Measurements from ENCODE around the gene ICA1.

ICA1 gene

DNA sequence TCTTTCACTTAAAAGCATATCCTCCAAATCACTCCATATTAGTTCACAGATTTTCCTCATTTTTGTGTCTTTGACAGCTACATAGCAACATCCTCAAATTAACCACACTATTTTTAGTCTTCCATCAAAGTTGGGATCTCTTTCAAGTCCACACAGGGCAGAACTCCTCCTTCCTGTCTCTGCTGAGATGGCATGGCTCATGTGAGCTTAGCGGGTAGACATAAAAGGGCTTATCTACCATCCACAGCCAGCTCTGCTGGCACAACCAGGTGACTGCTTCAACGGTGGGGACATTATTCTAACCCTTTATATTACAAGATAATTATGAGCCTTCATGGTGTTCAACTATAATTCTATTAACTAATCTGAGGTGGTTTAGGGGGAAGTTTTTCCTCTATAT is 35.5 kb downstream of the ICA1 start:
- DNase-seq = no peak

DNA sequence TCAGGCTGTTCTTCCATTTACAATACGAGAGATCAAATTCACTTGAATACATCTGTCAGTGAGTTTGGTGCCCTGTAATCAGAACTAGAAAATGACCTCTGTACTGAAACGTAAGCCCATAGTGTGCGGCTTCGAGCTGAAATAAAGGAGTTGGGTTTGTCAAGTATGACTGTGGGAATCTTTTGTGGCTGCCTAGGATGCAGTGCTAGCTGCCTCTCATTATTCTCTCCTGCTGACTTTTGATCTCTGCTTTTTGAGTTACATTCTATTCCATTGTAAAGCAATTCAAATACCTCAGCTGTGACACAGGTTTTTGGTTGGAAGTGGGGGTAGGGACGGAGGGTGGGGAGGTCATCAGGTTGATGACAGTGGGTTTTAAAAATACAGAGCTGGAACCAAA is 40.4 kb downstream of the ICA1 start:
- no peak for DNase-seq

DNA sequence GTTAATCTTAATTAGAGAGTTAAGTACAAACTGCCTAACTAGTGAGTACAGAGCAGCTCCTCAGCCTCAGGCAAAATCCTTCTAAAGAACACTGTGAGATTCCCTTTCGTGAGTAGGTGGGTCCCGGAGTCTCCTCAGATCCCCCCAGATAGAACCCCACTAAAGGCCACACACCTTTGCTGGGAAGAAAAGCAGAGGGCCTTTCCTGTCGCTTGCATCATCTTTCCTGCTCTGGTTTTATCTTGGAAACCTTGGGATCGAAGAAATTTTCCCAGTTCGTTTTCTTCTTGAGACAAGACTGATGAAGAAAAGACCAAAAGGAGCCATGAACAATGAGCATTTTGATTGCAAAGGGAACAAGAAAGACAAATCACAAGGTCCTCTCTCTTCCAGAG is 40.9 kb downstream of the ICA1 start:
- DNase-seq = no peak

DNA sequence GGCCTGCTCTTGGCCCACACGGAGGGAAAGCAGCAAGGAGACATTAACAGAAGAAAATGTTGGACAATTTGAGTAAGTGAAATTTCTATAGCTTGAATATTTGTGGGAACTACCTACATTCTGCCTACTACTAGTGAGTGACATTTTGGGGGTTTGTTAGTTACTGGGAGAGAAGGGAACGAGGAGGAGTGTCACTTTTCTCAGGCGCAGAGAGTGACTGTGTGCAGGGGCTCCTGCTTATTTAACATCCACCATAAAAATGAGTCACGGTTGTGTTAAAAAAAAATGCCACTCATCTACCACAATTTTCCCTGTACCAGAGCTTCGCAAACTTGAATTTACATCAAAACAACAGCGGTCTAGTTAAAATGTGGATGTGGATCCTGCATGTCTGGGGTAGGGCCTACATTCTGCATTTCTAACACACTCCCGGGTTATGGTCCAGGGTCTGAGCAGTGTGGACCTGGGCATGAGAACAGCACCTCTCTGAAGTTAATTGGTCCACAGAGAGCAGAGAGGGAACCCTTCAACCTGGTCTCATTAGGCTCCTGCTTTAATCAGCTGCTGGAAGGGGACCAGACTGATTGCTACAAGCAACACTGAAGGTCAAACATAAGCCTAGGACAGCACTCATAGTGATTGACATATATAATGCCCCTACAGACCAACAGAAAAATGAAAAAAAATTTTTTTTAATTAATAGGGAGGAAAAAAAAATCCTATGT is 41.4 kb downstream of the ICA1 start:
- no peak for DNase-seq

DNA sequence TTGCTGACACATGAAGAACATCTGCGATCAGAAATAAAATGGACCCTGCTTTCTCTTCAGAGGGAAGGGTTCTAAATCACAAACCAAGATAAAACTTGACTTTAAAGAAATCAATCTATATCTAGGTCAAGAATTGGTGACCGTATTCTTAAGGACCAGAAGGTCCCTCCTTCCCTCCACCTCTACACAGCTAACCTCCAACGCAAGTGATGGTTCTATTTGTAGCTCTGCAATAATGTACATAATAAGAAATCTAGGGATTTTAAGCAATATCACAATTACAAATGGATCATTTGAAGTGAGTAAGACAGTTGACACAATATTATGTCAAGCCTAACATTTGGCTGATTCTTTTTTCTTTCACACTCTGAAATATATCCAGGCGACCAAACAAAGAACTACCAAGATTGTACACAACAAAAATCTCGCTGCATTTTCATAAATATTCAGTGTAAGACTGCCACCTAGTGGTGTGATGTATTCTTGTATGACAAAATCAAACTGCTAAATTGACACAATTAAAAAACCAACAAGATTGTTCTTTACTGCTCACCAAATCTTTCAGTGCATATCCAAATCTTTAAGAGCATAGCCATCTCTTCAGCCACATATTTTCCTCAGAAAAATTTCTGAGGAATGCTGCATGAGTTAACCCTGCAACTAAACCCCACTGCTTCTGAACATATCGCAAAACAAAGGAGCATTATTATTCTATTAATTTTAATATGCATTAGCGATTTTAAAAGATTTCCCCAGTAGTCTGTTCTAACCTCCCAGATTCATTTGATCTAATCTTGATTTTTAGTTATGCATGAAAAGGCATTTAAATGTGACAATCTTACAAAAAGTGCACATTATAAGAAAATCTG is 44.5 kb downstream of the ICA1 start:
- DNase-seq = peak; percentile 85

DNA sequence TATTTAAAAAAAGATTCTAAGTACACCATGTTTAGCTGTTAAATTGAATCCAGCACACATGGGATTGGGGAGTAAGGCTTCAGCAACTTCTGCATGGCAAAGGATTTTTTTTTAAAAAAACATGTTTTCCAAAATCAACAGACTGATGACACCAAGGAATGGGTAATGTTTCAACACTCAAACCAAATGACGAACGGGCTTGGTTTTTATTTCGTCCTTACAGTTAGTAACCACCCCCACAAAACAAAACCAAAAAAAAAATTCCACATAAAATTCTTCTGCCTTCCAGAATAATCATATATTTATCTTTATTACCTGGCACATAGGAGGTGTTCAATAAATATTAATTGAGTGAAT is 45.7 kb downstream of the ICA1 start:
- no peak for DNase-seq

DNA sequence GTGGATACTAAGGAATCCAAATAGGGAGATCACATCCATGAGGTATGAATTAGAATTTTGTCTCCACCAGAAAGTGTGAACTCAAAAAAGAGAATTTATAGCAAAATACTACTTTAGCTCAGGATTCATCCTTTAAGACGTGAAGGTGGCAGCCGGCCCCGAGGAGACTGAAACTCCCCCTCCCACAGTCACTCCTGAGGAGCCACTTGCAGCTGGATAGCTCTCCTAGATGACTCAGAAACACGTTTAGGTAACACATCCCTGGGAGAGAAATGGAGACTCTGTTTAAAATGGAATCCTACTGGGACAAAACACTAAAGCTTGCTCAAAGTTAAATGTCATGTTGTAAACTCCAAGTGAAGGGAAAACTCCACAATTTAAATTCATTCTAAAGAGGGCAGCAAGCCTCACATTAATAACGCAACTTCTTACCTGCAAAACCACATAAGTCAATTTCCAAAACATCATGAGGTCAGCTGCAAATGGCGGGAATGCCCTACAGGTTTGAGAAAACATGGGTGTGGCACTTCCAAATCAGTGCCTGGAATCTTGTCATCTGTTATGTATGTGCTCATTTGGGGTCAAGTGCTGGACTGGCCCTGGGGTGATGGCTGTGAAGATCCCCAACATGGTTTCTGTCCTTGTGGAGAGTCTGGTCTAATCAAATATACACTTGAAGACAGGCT is 46.2 kb downstream of the ICA1 start:
- DNase-seq = no peak

DNA sequence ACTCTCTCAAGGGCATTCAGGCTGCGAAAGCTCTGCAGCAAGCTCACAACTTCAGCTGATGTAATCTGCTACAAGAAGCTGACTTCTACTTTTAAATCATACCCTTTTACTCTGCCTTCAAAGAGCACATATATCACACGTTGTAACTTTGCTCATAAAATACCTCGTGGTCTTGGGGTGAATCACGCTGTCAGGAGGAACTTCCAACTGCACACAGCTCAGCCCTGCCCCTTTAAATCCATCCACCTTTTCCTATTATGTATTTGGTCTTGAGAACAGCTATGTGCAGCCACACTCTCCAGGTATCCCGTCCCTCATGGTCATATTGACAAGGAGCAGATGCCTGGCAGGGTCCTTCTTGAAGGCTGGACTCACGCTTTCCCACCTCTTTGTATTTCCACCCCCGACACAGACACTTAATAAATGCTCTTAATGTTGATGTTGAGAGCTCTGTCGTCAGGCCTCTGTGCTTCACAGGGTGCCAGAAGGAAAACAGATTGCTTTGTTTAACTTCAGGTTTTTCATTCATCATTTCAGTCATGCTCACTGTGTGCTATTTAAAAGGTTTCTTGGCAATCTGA is 47.6 kb downstream of the ICA1 start:
- DNase-seq = no peak

DNA sequence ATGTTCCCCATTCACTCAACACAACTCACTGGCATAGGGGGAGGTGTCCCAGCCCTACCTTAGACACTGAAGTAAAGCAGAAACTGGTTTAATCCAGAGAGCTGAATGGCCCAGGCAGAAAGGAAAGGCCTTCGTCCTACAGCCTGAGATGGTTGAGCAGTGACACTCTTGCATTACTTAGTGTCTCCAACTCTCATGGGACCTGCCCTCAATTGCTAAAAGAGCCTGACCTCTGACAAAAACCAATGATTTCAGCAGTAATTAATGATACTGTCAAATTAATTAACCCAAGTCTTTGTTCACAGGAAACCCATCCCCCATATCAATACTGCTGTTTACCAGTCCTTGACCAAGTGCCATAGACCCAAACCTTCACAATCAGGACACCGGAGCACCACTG is 48.6 kb downstream of the ICA1 start:
- no peak for DNase-seq

DNA sequence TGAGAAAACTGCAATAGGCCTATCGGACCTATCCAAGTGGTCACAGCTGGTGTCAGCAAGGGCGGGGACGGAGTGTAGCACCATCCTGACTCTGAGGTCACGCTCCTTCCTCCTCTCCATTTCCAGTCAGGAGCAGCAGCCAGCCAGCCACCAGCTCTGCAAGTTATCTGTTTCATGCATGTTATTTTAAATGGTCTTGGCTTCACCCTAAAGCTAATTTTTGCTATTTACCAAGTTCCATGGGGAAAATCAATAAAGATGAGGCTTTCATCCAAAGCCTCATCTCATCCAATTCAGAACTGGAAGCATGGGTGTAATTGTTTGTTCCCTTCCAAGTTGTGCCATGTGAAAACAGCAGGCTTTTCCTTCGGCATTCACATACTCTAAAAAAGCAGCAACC is 49.3 kb downstream of the ICA1 start:
- DNase-seq = no peak

DNA sequence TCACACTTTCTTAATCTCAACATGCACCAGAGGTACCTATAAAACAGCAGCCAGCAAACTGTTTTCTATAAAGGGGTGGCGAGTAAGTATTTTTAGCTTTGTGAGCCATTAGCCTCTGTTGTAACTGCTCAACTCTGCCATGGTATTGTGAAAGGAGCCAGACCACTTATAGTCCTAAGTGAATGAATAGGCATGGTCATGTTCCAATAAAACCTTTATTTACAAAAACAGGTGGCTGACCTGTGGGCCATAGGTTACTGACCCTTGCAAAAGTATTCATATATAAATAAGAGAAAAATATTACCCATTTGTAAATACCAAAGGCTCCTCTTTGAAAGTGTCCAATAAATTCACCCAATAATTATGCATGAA is 50.3 kb downstream of the ICA1 start:
- no peak for DNase-seq

DNA sequence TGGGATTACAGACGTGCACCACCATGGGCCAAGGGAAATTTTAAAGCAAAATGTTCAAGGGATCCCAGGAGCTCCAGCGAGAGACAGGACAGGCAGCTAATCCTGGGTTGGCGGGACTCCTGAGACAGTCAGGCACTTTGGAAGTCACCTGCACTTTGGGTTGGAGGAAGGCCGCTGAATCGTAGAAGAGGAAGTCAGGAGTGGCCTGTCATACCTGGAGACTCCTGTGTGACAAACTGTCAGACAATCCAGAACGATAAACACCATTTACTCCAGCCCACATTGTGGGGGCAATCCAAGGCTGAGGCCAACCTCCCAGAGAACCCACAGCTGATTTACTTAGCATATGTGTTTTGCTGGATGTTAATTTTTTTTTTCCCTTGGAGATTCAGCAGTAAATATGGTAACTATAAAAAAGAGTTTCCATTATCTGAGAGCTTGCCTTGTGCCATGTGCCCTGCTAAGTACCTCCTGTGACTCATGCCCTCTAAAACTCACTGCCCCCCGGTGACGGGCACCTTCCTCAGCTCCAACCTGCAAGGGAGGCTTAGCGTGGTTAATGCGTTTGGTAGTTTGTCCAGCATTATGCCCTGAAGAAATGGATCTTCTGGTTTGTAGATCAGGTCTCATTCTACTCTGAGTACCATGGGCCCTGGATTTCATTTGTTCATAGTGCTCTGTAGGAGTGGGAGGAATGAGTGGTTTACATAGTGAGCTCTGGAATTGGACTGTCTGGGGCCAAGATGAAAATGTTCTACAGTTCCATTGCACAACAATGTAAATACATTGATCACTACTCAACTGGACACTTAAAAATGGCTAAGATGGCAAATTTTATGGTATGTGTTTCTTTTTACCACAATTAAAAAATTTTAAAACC is 50.9 kb downstream of the ICA1 start:
- no peak for DNase-seq

DNA sequence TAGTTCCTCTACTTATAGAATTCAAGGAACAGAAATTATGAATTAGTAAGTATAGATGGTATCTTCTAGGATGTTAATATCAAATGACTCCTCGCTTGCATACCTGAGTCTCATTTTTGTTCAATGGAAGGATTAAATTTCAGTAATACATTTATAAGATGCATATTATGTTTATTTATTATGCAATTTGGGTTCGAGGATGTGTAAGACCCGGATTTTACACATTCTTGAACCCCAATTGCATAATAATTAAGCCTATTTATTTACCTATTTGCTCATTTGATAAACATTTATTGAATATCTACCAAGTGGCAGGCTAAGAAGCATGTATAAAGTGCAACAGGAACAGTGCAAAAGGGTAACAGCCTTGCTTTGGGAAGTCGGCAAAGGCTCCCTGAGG is 52.6 kb downstream of the ICA1 start:
- DNase-seq = no peak

DNA sequence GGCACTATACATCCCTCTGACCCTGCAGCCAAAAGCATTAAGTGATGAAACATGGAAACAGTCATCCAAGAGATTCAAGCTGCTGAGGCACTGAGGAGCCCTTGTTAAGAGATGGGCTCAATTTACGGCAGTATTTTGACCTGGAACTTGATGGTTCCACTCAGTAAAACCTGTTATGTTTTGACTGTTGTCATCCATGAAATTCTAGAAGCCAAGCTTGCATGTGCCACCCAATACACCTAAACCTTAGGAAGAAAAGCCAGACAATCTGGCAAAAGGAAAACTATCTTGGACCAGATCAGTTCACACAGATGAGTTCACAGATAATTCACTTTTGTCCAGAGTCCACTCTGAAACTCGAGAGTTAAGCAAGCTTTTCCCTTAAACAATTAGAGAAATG is 53.2 kb downstream of the ICA1 start:
- DNase-seq = no peak

DNA sequence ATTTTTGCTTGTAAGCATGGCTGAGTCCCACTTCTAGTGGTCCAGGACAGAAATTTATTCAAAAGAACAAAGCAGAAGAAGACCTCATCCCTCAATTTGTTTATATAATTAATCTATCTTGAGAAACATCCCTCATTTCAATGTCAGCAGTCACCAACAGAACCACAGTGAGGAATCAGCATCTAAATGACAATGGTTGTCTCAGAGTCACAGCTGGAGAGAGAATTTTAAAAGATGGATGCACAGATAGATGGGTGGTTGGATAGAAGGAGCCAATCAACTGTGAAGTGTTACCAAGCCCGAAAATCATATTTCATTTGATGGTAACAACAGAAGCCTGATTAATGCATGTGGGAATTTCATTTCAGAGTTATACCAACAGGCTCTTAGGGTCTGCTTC is 55.0 kb downstream of the ICA1 start:
- no peak for DNase-seq

DNA sequence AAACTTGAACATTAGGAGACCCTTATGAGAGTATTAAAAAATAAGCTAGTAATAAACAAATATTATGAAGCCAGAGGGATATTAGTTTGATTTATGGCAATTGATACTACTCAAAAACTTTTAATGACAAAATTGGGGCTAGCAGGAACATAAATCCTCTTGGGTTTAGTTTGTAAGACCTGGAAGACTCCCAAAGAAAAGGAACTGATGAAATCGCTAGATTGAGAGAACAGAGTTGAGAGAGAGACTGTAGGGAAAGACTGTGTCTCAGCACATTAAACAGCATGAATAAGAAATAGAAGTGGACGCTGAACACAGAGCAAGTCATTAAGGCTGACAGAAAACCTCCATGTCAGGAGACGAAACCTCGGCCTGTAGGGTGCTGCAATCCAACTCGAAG is 56.4 kb downstream of the ICA1 start:
- DNase-seq = no peak

DNA sequence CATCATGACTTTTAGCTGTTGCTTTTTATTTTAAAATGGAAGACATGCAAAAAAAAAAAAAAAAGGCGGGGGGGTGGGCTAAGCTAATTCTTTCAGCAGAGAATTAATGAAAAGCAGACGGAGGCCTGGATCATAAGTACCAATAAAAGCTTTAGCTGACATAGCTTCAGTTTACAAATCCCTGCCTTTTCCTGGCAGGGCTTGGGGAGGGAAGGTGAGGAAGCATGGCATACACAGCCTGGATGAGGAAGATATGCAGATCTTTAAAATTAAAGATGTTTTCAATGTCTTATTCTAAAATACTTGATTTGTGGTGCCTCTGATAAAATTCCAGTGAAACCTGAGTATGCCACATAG is 57.0 kb downstream of the ICA1 start:
- no peak for DNase-seq

DNA sequence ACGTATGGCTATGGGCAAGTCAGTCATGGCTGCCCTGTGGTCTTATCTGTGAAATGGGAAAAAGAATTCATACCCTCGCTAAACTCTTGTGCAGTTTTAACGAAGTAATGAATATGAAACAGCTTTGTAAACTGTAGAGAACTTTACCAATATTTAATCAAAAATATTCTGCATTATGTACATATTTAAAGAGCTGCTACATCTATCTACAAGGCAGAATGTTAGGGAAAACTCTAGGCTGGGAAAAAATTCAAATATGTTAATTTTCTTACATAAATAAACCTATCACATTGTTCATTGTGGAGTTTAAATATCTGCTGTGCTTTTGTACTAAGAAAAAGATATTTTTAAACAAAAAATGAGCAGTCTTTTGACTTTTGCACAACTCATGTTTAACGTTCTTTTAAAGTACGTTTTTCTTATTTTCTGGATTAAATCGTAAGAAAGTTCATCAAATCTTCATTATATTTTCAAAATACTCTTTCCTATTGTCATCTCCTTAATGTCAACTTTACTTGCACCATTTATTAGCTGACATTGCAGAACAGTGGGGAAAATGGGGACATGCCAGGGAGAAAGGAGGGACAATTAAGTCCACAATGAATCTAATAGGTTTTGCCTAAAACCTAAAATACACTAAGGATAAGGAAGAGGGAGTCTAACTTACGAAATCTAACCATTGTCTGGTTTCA is 57.5 kb downstream of the ICA1 start:
- DNase-seq = no peak

DNA sequence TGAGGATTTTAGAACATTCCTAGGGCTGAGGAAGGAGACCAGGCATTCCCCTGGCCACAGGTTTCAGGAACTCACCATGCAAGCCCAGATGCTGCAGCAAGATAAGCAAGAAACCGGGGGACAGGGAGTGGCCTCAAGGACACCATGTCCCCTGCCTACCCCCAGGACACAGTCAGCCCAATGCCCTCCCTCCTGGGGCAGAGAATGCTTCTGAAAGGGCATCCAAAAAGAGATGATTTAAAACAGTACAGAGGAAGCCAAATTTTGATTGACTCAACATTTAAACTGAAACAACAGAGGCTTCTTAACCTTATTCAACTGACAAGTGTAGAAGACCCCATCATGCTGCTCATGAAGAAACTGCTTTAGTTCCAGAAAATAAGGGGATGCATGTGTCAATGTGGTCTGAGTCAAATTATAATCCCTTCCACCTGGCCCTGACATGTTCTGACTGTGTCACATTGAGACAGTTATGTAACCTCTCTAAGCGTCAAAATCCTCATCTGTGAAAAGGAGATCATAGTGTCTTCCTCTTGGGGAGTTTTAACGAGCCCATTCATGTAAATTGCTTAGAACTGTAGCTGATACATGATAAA is 60.0 kb downstream of the ICA1 start:
- no peak for DNase-seq

DNA sequence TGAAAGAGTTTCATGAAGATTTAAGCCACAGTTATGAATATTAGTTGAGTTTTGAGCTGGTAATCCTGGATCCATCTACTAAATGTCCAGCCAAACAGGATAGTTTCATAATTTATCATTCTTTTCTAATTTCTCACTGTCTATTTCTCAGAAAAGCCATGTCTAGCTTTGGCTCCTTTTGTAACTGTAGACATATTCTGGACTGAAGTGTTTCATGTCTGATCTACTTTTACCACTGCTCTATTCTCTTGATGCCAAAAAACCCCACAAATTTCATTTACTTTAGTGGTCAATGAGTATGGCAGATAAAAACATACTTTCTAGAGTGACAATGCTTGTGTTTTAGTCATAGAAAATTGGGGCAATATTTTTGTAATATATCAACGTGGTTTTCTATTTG is 61.2 kb downstream of the ICA1 start:
- DNase-seq = no peak

DNA sequence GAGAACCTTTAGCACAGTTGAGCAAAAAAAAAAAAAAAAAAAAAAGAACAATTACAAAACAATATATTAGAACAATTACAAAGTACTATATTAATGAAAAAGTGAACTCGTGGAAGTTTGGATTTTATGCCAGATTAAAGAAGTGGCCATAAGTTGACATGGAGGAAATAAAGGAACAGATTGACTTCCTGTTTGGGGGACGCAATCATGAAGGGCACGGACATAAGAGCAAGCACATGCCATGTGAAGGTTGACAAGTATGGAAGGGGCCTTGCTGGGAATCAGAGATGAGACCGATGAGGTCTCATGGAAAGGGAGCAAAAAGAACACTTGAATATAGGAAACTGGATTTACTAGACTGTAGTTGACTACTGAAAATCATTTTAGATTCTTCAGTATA is 61.7 kb downstream of the ICA1 start:
- no peak for DNase-seq

All from NCI-H1436 (cell line).